PC-3 (cell line): Measurements from ENCODE around the gene SOX18. TPM values are rescaled to one million over a fixed set of nuclear protein-coding genes. Genes with fewer than 3 reads are reported as not detected.

ENCODE experiments used
- ATAC-seq: fragments of 200-7000 bp; cut with Tn5 transposase; 2 replicates; pipeline ENCODE4 v1.9.1; 2020; ENCODE audit warnings: mild to moderate bottlenecking, moderate library complexity
- BruUV-seq: library from RNA; stranded (reverse); fragments of 400-500 nt; replicated peaks from 2 replicates; lab custom pipeline; 2021; lab: Mats Ljungman, UMichigan
- CTCF ChIA-PET: fragments of 300-600 bp; sonication (Branson Sonifier 250); formaldehyde crosslinking; loops from one replicate; lab custom pipeline; 2022; ENCODE audit warnings: antibody characterized with exemption; lab: Charles Lee
- POLR2A ChIA-PET: fragments of 300-600 bp; sonication (Branson Sonifier 250); formaldehyde crosslinking; loops from one replicate; lab custom pipeline; 2022; ENCODE audit warnings: antibody characterized with exemption; ENCODE audit not compliant: unreplicated experiment; lab: Charles Lee
- DNase-seq: peaks from one replicate; pipeline ENCODE4 v3.0.0-alpha.2; 2015
- H2AFZ ChIP-seq: fragments of 300-600 bp; sonication (generic); 2 replicates; pipeline ENCODE4 v1.6.0; 2016; ENCODE audit warnings: antibody characterized with exemption, low read length
- H3F3A ChIP-seq: fragments of 300-600 bp; sonication (generic); one replicate; pipeline ENCODE4 v1.6.0; 2017; ENCODE audit warnings: antibody characterized with exemption, low read length, control low read depth, mild to moderate bottlenecking; ENCODE audit not compliant: unreplicated experiment
- H3K27ac ChIP-seq: fragments of 300-600 bp; sonication (generic); 2 replicates; pipeline ENCODE4 v1.5.1; 2016; ENCODE audit warnings: mild to moderate bottlenecking, low read length
- H3K27me3 ChIP-seq: fragments of 300-600 bp; sonication (generic); 2 replicates; pipeline ENCODE4 v1.6.1; 2016; ENCODE audit warnings: low read length, mixed read lengths
- H3K36me3 ChIP-seq: fragments of 300-600 bp; sonication (generic); 2 replicates; pipeline ENCODE4 v1.6.1; 2016; ENCODE audit warnings: low read depth, mixed run types, low read length, mixed read lengths
- H3K4me1 ChIP-seq: fragments of 300-600 bp; sonication (generic); 2 replicates; pipeline ENCODE4 v1.5.1; 2016; ENCODE audit warnings: low read length; ENCODE audit not compliant: insufficient read depth
- H3K4me2 ChIP-seq: fragments of 300-600 bp; sonication (generic); 2 replicates; pipeline ENCODE4 v1.6.0; 2016; ENCODE audit warnings: low read length
- H3K4me3 ChIP-seq: fragments of 300-600 bp; sonication (generic); 2 replicates; pipeline ENCODE4 v1.5.1; 2016; ENCODE audit warnings: mild to moderate bottlenecking, low read length, mixed read lengths
- H3K79me2 ChIP-seq: fragments of 300-600 bp; sonication (generic); 2 replicates; pipeline ENCODE4 v1.6.1; 2017; ENCODE audit warnings: low read length, mixed read lengths
- H3K9ac ChIP-seq: fragments of 300-600 bp; sonication (generic); 2 replicates; pipeline ENCODE4 v1.6.0; 2016; ENCODE audit warnings: mild to moderate bottlenecking, low read length
- H3K9me2 ChIP-seq: fragments of 300-600 bp; sonication (generic); replicated peaks from 2 replicates; pipeline ENCODE4 v1.6.1; 2016; ENCODE audit warnings: mixed run types, low read length, mixed read lengths
- H3K9me3 ChIP-seq: fragments of 300-600 bp; sonication (generic); 2 replicates; pipeline ENCODE4 v1.6.1; 2016; ENCODE audit warnings: low read length, mixed read lengths
- H4K20me1 ChIP-seq: fragments of 300-600 bp; sonication (generic); 2 replicates; pipeline ENCODE4 v1.6.1; 2016; ENCODE audit warnings: low read length, mixed read lengths
- CTCF ChIP-seq: fragments of 300-600 bp; sonication (generic); conservative IDR thresholded peaks from 2 replicates; pipeline ENCODE4 v1.5.1; 2017; ENCODE audit warnings: antibody characterized with exemption, low read depth, mild to moderate bottlenecking, low read length
- EZH2 ChIP-seq: fragments of 300-600 bp; sonication (generic); IDR thresholded peaks from one replicate; pipeline ENCODE4 v1.6.1; 2017; ENCODE audit warnings: antibody characterized with exemption, mild to moderate bottlenecking, low read length; ENCODE audit not compliant: unreplicated experiment
- EZH2phosphoT487 ChIP-seq: fragments of 300-600 bp; sonication (generic); IDR thresholded peaks from 2 replicates; pipeline ENCODE4 v1.6.1; 2018; ENCODE audit warnings: mild to moderate bottlenecking, antibody characterized with exemption, low read length, borderline replicate concordance
- intact Hi-C: fragments of 100-400 bp; cut with micrococcal nuclease; formaldehyde crosslinking; loops from 2 replicates; pipeline ENCODE4 v1.9.0; 2023
- total RNA-seq: library from RNA; depleted of rRNA; stranded (reverse); fragments of >200 nt; gene quantifications from 2 replicates; pipeline ENCODE4 v1.2.3, GENCODE V29; 2014

The SOX18 gene
- total RNA-seq, 1 experiment from 2014 or later, result 1.5 TPM

GRCh38 chr20:64027981-64028685, 21.3 kb downstream of the SOX18 start:
- H3K4me3 ChIP-seq, result no peak overlapping the region
- DNase-seq (no peak), ATAC-seq (no peak)
- H3K27me3 ChIP-seq, result no peaks in the 10 kb centered on the region
- no peak overlapping the region for H2AFZ ChIP-seq
- CTCF ChIA-PET, result no interaction called here
- intact Hi-C loops, result no loop called here
- no peaks in the 10 kb centered on the region for H3K9me3 ChIP-seq
- no peaks in the 10 kb centered on the region for H3F3A ChIP-seq
- POLR2A ChIA-PET, result no interaction called here
- no peak overlapping the region for H3K27ac ChIP-seq
- no peak overlapping the region for H3K4me2 ChIP-seq
- no TSS peak for BruUV-seq
- no peaks in the 10 kb centered on the region for H3K4me1 ChIP-seq
- H4K20me1 ChIP-seq, result no peaks in the 10 kb centered on the region
- H3K79me2 ChIP-seq, result no peaks in the 10 kb centered on the region
- H3K9me2 ChIP-seq, result no peaks in the 10 kb centered on the region
- no peak overlapping the region for H3K9ac ChIP-seq
- TF ChIP-seq EZH2 (no peak), CTCF (no peak), EZH2phosphoT487 (no peak)
- H3K36me3 ChIP-seq, result peaks cover 49% of the 10 kb centered on the region

- Histone ChIP-seq H4K20me1 (no peaks in the 10 kb centered on the region), H3F3A (no peaks in the 10 kb centered on the region), H3K4me3 (no peak overlapping the region), H3K4me1 (no peaks in the 10 kb centered on the region), H3K27ac (no peak overlapping the region), H3K9me2 (no peaks in the 10 kb centered on the region), H3K79me2 (no peaks in the 10 kb centered on the region), H3K4me2 (no peak overlapping the region), H2AFZ (no peak overlapping the region), H3K9me3 (no peaks in the 10 kb centered on the region), H3K36me3 (peaks cover 57% of the 10 kb centered on the region), H3K9ac (no peak overlapping the region), H3K27me3 (no peaks in the 10 kb centered on the region)
- CTCF ChIA-PET, result no interaction called here
- no peak for ATAC-seq
- intact Hi-C loops, result no loop called here
- TF ChIP-seq CTCF, result no peak
- no peak for TF ChIP-seq EZH2
- no peak for TF ChIP-seq EZH2phosphoT487
- POLR2A ChIA-PET, result no interaction called here
- BruUV-seq, result no TSS peak
- no peak for DNase-seq
Observed at GRCh38 chr20:64025826-64026412, 23.5 kb downstream of the SOX18 start.
